Adipose tissue (tissue), 3 donors: ENCODE data around the gene KLHL12. TPM values are rescaled to one million over a fixed set of nuclear protein-coding genes. Genes with fewer than 3 reads are reported as not detected.
"Not testable (repeated sequence)": the region's sequence is repeated elsewhere in the genome, so short reads cannot be mapped to it uniquely, and the experiment has no call there.

Source experiments
- H3K27ac ChIP-seq: one replicate; pipeline ENCODE4 v1.5.1; 2013; ENCODE audit warnings: low read depth, low read length
- WGBS, 3 donors: extraction: QIAGEN DNeasy Blood & Tissue Kit; methylation state at CpG; one replicate each; pipeline ENCODE4 v1.1.7; 2013; 5-methylcytosine and 5-hydroxymethylcytosine counted together
- polyA plus RNA-seq, 3 donors: library from polyadenylated mRNA; stranded (reverse); fragments of 200-250 nt; gene quantifications; one replicate each; pipeline ENCODE4 v1.2.3, GENCODE V29; 2013
- donor health status: healthy with polysubstance abuse.
- donor health status: Bipolar disorder and iron deficiency.
- donor health status: healthy.

The KLHL12 gene
- polyA plus RNA-seq, 3 donors = 9.5 to 19.3 (median 10.5) TPM

GRCh38 chr1:202953392-202953791 is 26.4 kb upstream of the KLHL12 start:
- H3K27ac ChIP-seq = no peak overlapping the region

GRCh38 chr1:202952818-202953217 is 25.8 kb upstream of the KLHL12 start:
- 34 to 66% (median 38%) methylated on average over 4 of the region's 4 CpGs for WGBS, 3 donors
- no peak overlapping the region for H3K27ac ChIP-seq

- 81 to 90% (median 89%) methylated on average over 1 of the region's 1 CpG for whole genome bisulfite sequencing, 3 donors
- no peak overlapping the region for H3K27ac ChIP-seq
Observed at GRCh38 chr1:202952099-202952498, 25.1 kb upstream of the KLHL12 start.

- no peak overlapping the region for H3K27ac ChIP-seq
- WGBS, 3 donors = 50 to 83% (median 78%) methylated on average over 2 of the region's 2 CpGs
Observed at GRCh38 chr1:202951437-202951836, 24.4 kb upstream of the KLHL12 start.

GRCh38 chr1:202945483-202945882 is 18.4 kb upstream of the KLHL12 start:
- 98% methylated on average over 2 of the region's 2 CpGs for WGBS, 3 donors
- H3K27ac ChIP-seq = no peak overlapping the region

GRCh38 chr1:202944438-202944921 is 17.4 kb upstream of the KLHL12 start:
- 86 to 91% (median 89%) methylated on average over 5 of the region's 5 CpGs for WGBS, 3 donors
- no peak overlapping the region for H3K27ac ChIP-seq

GRCh38 chr1:202942426-202942825 is 15.4 kb upstream of the KLHL12 start:
- WGBS, 3 donors = 83 to 85% (median 83%) methylated on average over 1 of the region's 1 CpG
- H3K27ac ChIP-seq = no peak overlapping the region

- 85 to 94% (median 90%) methylated on average over 4 of the region's 4 CpGs for WGBS, 3 donors
Observed at GRCh38 chr1:202941372-202941771, 14.3 kb upstream of the KLHL12 start.

GRCh38 chr1:202940561-202940960 is 13.5 kb upstream of the KLHL12 start:
- no peak overlapping the region for H3K27ac ChIP-seq

More at GRCh38 chr1:202941372-202941771, 14.3 kb upstream of the KLHL12 start:
- no peak overlapping the region for H3K27ac ChIP-seq

GRCh38 chr1:202938287-202938925 is 11.4 kb upstream of the KLHL12 start:
- H3K27ac ChIP-seq = no peak overlapping the region
- WGBS, 3 donors = 77 to 83% (median 82%) methylated on average over 5 of the region's 5 CpGs

- 71 to 92% (median 89%) methylated on average over 1 to 2 of the region's 6 CpGs for WGBS, 3 donors
- not testable (repeated sequence) for H3K27ac ChIP-seq
Observed at GRCh38 chr1:202936409-202936808, 9.4 kb upstream of the KLHL12 start.

- 56 to 84% (median 82%) methylated on average over 3 of the region's 3 CpGs for WGBS, 3 donors
Observed at GRCh38 chr1:202935844-202936243, 8.8 kb upstream of the KLHL12 start.

GRCh38 chr1:202934755-202935154 is 7.7 kb upstream of the KLHL12 start:
- H3K27ac ChIP-seq = no peak overlapping the region
- WGBS, 3 donors = 83 to 90% (median 86%) methylated on average over 3 of the region's 3 CpGs

More at GRCh38 chr1:202935844-202936243, 8.8 kb upstream of the KLHL12 start:
- H3K27ac ChIP-seq = no peak overlapping the region

GRCh38 chr1:202932476-202932875 is 5.4 kb upstream of the KLHL12 start:
- 84 to 94% (median 88%) methylated on average over 2 of the region's 2 CpGs for WGBS, 3 donors
- H3K27ac ChIP-seq = no peak overlapping the region

- WGBS, 3 donors = 87 to 96% (median 91%) methylated on average over 3 of the region's 3 CpGs
Observed at GRCh38 chr1:202923533-202923932, 3.5 kb downstream of the KLHL12 start.

GRCh38 chr1:202919615-202920014 is 7.4 kb downstream of the KLHL12 start:
- H3K27ac ChIP-seq = no peak overlapping the region

More at GRCh38 chr1:202923533-202923932, 3.5 kb downstream of the KLHL12 start:
- no peak overlapping the region for H3K27ac ChIP-seq

GRCh38 chr1:202915146-202915545 is 11.9 kb downstream of the KLHL12 start:
- no peak overlapping the region for H3K27ac ChIP-seq

GRCh38 chr1:202912476-202912875 is 14.6 kb downstream of the KLHL12 start:
- WGBS, 3 donors = 80 to 97% (median 82%) methylated on average over 4 of the region's 4 CpGs

GRCh38 chr1:202909494-202909893 is 17.5 kb downstream of the KLHL12 start:
- WGBS, 3 donors = 76 to 91% (median 84%) methylated on average over 1 of the region's 1 CpG
- H3K27ac ChIP-seq = no peak overlapping the region

More at GRCh38 chr1:202912476-202912875, 14.6 kb downstream of the KLHL12 start:
- not testable (repeated sequence) for H3K27ac ChIP-seq

- 97% methylated on average over 6 of the region's 6 CpGs for WGBS, 3 donors
- H3K27ac ChIP-seq = no peak overlapping the region
Observed at GRCh38 chr1:202908998-202909397, 18.0 kb downstream of the KLHL12 start.
